ENCODE data around the gene TBC1D5.

Gene TBC1D5

GRCh38 chr3:17300441-17300840 is 442.0 kb downstream of the TBC1D5 start:
- no peak for TF ChIP-seq CTCF (IDR thresholded peaks at IDR 0.05; ENCODE audit: extremely low read depth, insufficient read depth, missing control alignments)
- no peak for DNase-seq (ENCODE audit: low spot score)
- in situ Hi-C loops (cut with MboI; ENCODE audit: low pct_unique_long_range_greater_than_20kb, low sequenced_read_pairs, unreplicated experiment), result no loop called here

GRCh38 chr3:17298038-17298437 is 444.4 kb downstream of the TBC1D5 start:
- in situ Hi-C loops (cut with MboI; ENCODE audit: low pct_unique_long_range_greater_than_20kb, low sequenced_read_pairs, unreplicated experiment), result no loop called here
- no peak for DNase-seq (ENCODE audit: low spot score)
- TF ChIP-seq CTCF (IDR thresholded peaks at IDR 0.05; ENCODE audit: extremely low read depth, insufficient read depth, missing control alignments), result no peak

GRCh38 chr3:17292556-17292955 is 449.9 kb downstream of the TBC1D5 start:
- in situ Hi-C loops (cut with MboI; ENCODE audit: low pct_unique_long_range_greater_than_20kb, low sequenced_read_pairs, unreplicated experiment), result no loop called here
- TF ChIP-seq CTCF (IDR thresholded peaks at IDR 0.05; ENCODE audit: extremely low read depth, insufficient read depth, missing control alignments), result no peak
- DNase-seq (ENCODE audit: low spot score), result no peak

- no peak for DNase-seq (ENCODE audit: low spot score)
- in situ Hi-C loops (cut with MboI; ENCODE audit: low pct_unique_long_range_greater_than_20kb, low sequenced_read_pairs, unreplicated experiment), result no loop called here
Observed at GRCh38 chr3:17290894-17291293, 451.5 kb downstream of the TBC1D5 start.

GRCh38 chr3:17288839-17289399 is 453.5 kb downstream of the TBC1D5 start:
- DNase-seq (ENCODE audit: low spot score), result no peak
- in situ Hi-C loops (cut with MboI; ENCODE audit: low pct_unique_long_range_greater_than_20kb, low sequenced_read_pairs, unreplicated experiment), result no loop called here
- no peak for TF ChIP-seq CTCF (IDR thresholded peaks at IDR 0.05; ENCODE audit: extremely low read depth, insufficient read depth, missing control alignments)

More at GRCh38 chr3:17290894-17291293, 451.5 kb downstream of the TBC1D5 start:
- TF ChIP-seq CTCF (IDR thresholded peaks at IDR 0.05; ENCODE audit: extremely low read depth, insufficient read depth, missing control alignments), result no peak

GRCh38 chr3:17287006-17287689 is 455.3 kb downstream of the TBC1D5 start:
- in situ Hi-C loops (cut with MboI; ENCODE audit: low pct_unique_long_range_greater_than_20kb, low sequenced_read_pairs, unreplicated experiment), result no loop called here
- no peak for TF ChIP-seq CTCF (IDR thresholded peaks at IDR 0.05; ENCODE audit: extremely low read depth, insufficient read depth, missing control alignments)
- DNase-seq (ENCODE audit: low spot score), result no peak

Measured in GM13977 (cell line).